Spleen (tissue), 11 donors: ENCODE results near the gene EEF1AKMT4. TPM values are rescaled to one million over a fixed set of nuclear protein-coding genes. Genes with fewer than 3 reads are reported as not detected.

ENCODE experiments used
- DNase-seq: peaks from one replicate; pipeline ENCODE4 v3.0.0-alpha.2; 2020
- H3K27ac ChIP-seq, 8 donors: fragments of 200-600 bp; sonication (generic) in 7 of 8; 1 replicate in 4 of 8; 2 replicates in 4 of 8; pipeline versions ENCODE4 v1.5.0 to v1.8.0; 2016 to 2021; ENCODE audit warnings: inconsistent platforms in 4 of 8, mild to moderate bottlenecking in 4 of 8, moderate library complexity in 1 of 8
- H3K27me3 ChIP-seq, 7 donors: fragments of 200-600 bp; sonication (generic) in 6 of 7; replicated peaks in 1 of 7; 1 replicate in 4 of 7; 2 replicates in 3 of 7; pipeline versions ENCODE4 v1.5.0 to v1.8.0; 2016 to 2021; ENCODE audit warnings: inconsistent platforms in 3 of 7, mild to moderate bottlenecking in 1 of 7
- H3K36me3 ChIP-seq, 6 donors: fragments of 200-600 bp; sonication (generic) in 5 of 6; 1 replicate in 4 of 6; 2 replicates in 2 of 6; pipeline versions ENCODE4 v1.5.0 to v1.8.0; 2016 to 2021; ENCODE audit warnings: inconsistent platforms in 2 of 6
- H3K4me1 ChIP-seq, 6 donors: fragments of 200-600 bp; sonication (generic) in 5 of 6; 1 replicate in 3 of 6; 2 replicates in 3 of 6; pipeline versions ENCODE4 v1.5.0 to v1.8.0; 2016 to 2021; ENCODE audit warnings: inconsistent platforms in 3 of 6
- H3K4me3 ChIP-seq, 8 donors: fragments of 200-600 bp; sonication (generic) in 7 of 8; 1 replicate in 4 of 8; 2 replicates in 4 of 8; pipeline versions ENCODE4 v1.5.0 to v1.8.0; 2016 to 2021; ENCODE audit warnings: inconsistent platforms in 4 of 8, mild to moderate bottlenecking in 4 of 8, moderate library complexity in 2 of 8
- H3K9me3 ChIP-seq, 8 donors: fragments of 200-600 bp; sonication (generic) in 7 of 8; 1 replicate in 4 of 8; 2 replicates in 4 of 8; pipeline versions ENCODE4 v1.5.0 to v1.8.0; 2016 to 2021; ENCODE audit warnings: inconsistent platforms in 4 of 8
- CTCF ChIP-seq, 11 experiments: fragments of 200-600 bp in 7 of 11; fragments of 450-650 bp in 4 of 11; sonication (generic) in 4 of 11; IDR thresholded peaks in 8 of 11; conservative IDR thresholded peaks in 3 of 11; 1 replicate in 7 of 11; 2 replicates in 4 of 11; pipeline versions ENCODE4 v1.4.0 to v1.8.0; 2016 to 2021; ENCODE audit warnings: antibody characterized with exemption in 11 of 11, inconsistent platforms in 4 of 11, mild to moderate bottlenecking in 1 of 11
- POLR2A ChIP-seq, 3 donors: fragments of 450-650 bp; IDR thresholded peaks; one replicate each; pipeline ENCODE4 v1.5.1; 2017; ENCODE audit warnings: antibody characterized with exemption in 3 of 3, mild to moderate bottlenecking in 1 of 3
- POLR2AphosphoS5 ChIP-seq, 3 donors: sonication (generic); formaldehyde crosslinking; IDR thresholded peaks; one replicate each; pipeline ENCODE4 v1.5.1; 2017; ENCODE audit warnings: antibody characterized with exemption in 3 of 3
- WGBS, 5 donors: extraction: QIAGEN DNeasy Blood & Tissue Kit in 3 of 5; methylation state at CpG; one replicate each; pipeline versions ENCODE4 v1.1.5 to v1.1.7; 2013 to 2018; 5-methylcytosine and 5-hydroxymethylcytosine counted together
- intact Hi-C: fragments of 100-400 bp; cut with DNase I; formaldehyde crosslinking; loops from one replicate; pipeline ENCODE4 v1.15.0; 2023; ENCODE audit warnings: low total_unique reads
- polyA plus RNA-seq, 3 donors: library from polyadenylated mRNA; stranded (reverse); fragments of 200-250 nt; gene quantifications; one replicate each; pipeline ENCODE4 v1.2.1, GENCODE V29; 2013
- total RNA-seq, 7 donors: library from RNA; depleted of rRNA in 3 of 7; stranded (reverse); fragments of >200 nt in 3 of 7; fragmentation: NEBNext Ultra II Directional in 4 of 7; extraction: Animal tissue kit (Norgen Biotek cat#: 25700) in 4 of 7; gene quantifications; one replicate each; pipeline versions ENCODE4 v1.1.0 to v1.2.1, GENCODE V29; 2016 to 2021
- donor health status: healthy with polysubstance abuse.
- donor health status: DM: no; HTN: no; CAD: no; lungs with moderate emphysema.
- donor health status: DM: no; HTN: no; CAD: no.
- donor health status: Bipolar disorder and iron deficiency.
- donor health status: healthy.
- donor health status: DM: no; HTN: no; CAD: no.
- donor health status: DM: yes; HTN: yes; CAD: no.

The EEF1AKMT4 gene
- total and polyA plus RNA-seq, 10 donors = 1.2 to 5.4 (median 3.1) TPM

GRCh38 chr3:184235381-184236032 is 14.0 kb upstream of the EEF1AKMT4 start:
- no peak overlapping the region for H3K27ac ChIP-seq
- TF ChIP-seq POLR2A (IDR thresholded peaks at IDR 0.05) (no peak), CTCF (IDR thresholded peaks at IDR 0.05 in 8 of 11, conservative IDR thresholded peaks at IDR 0.05 in 3 of 11) (no peak), POLR2AphosphoS5 (IDR thresholded peaks at IDR 0.05) (no peak)
- peaks cover 0 to 9% (median 6%) of the 10 kb centered on the region in 6 donors for H3K4me1 ChIP-seq
- 67 to 83% (median 79%) methylated on average over 4 of the region's 4 CpGs for WGBS, 5 donors
- no peak overlapping the region for H3K4me3 ChIP-seq
- DNase-seq = no peak
- H3K27me3 ChIP-seq = peaks cover 0 to 61% (median 24%) of the 10 kb centered on the region in 7 donors
- intact Hi-C loops = no loop called here
- H3K9me3 ChIP-seq = no peaks in the 10 kb centered on the region
- H3K36me3 ChIP-seq = no peaks in the 10 kb centered on the region

GRCh38 chr3:184236033-184236410 is 13.4 kb upstream of the EEF1AKMT4 start:
- TF ChIP-seq POLR2AphosphoS5 (IDR thresholded peaks at IDR 0.05) = no peak
- no peak for TF ChIP-seq POLR2A (IDR thresholded peaks at IDR 0.05)
- no peak for TF ChIP-seq CTCF (IDR thresholded peaks at IDR 0.05 in 8 of 11, conservative IDR thresholded peaks at IDR 0.05 in 3 of 11)
- H3K36me3 ChIP-seq = no peaks in the 10 kb centered on the region
- H3K4me1 ChIP-seq = peaks cover 0 to 6% (median 2%) of the 10 kb centered on the region in 6 donors
- intact Hi-C loops = no loop called here
- H3K9me3 ChIP-seq = no peaks in the 10 kb centered on the region
- H3K27me3 ChIP-seq = peaks cover 0 to 56% (median 19%) of the 10 kb centered on the region in 7 donors
- WGBS, 5 donors = 65 to 93% (median 75%) methylated on average over 7 to 14 of the region's 14 CpGs
- no peak overlapping the region for H3K27ac ChIP-seq
- DNase-seq = no peak
- H3K4me3 ChIP-seq = no peak overlapping the region

GRCh38 chr3:184236636-184237035 is 12.8 kb upstream of the EEF1AKMT4 start:
- intact Hi-C loops = no loop called here
- Histone ChIP-seq H3K27me3 (peaks cover 0 to 50% (median 13%) of the 10 kb centered on the region in 7 donors), H3K36me3 (peaks cover 0 to 6% (median 0%) of the 10 kb centered on the region in 6 donors), H3K27ac (no peak overlapping the region), H3K4me3 (no peak overlapping the region), H3K4me1 (peaks cover 0 to 9% (median 6%) of the 10 kb centered on the region in 6 donors), H3K9me3 (no peaks in the 10 kb centered on the region)
- WGBS, 5 donors = 75 to 91% (median 84%) methylated on average over 3 of the region's 3 CpGs
- no peak for DNase-seq
- TF ChIP-seq POLR2A (IDR thresholded peaks at IDR 0.05) (no peak), CTCF (IDR thresholded peaks at IDR 0.05 in 8 of 11, conservative IDR thresholded peaks at IDR 0.05 in 3 of 11) (no peak), POLR2AphosphoS5 (IDR thresholded peaks at IDR 0.05) (no peak)

DNA sequence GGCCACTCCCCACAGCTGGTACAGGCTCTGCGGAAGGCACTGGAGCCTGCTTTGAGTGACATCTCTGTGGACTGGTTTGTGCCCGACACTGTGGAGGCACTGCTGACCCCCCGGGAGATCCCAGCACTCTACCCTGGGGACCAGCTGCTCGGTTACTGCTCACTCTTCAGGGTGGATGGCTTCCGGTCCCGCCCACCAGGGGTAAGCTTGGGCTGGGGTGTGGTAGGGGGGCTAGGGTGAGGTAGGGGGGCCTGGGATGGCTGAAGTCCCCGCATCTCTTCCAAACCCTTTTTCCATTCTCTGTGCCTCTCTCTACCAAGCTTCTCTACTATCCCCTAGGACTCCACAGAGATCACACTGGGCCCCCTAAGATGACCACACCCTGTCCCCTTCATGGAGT is 12.3 kb upstream of the EEF1AKMT4 start:
- H3K4me1 ChIP-seq = peaks cover 0 to 13% (median 8%) of the 10 kb centered on the region in 6 donors
- H3K27ac ChIP-seq = no peak overlapping the region
- intact Hi-C loops = no loop called here
- peaks cover 0 to 44% (median 7%) of the 10 kb centered on the region in 7 donors for H3K27me3 ChIP-seq
- no peak overlapping the region for H3K4me3 ChIP-seq
- H3K36me3 ChIP-seq = peaks cover 0 to 11% (median 2%) of the 10 kb centered on the region in 6 donors
- DNase-seq = no peak
- H3K9me3 ChIP-seq = no peaks in the 10 kb centered on the region
- TF ChIP-seq POLR2A (IDR thresholded peaks at IDR 0.05) = no peak
- no peak for TF ChIP-seq CTCF (IDR thresholded peaks at IDR 0.05 in 8 of 11, conservative IDR thresholded peaks at IDR 0.05 in 3 of 11)
- WGBS, 5 donors = 74 to 90% (median 75%) methylated on average over 7 of the region's 7 CpGs
